Left colon (tissue), 2 donors: Measurements from ENCODE around the gene CASP9. TPM values are rescaled to one million over a fixed set of nuclear protein-coding genes. Genes with fewer than 3 reads are reported as not detected.

Experiments used
- total RNA-seq, 2 donors: library from RNA; stranded (reverse); fragmentation: NEBNext Ultra II Directional; extraction: Animal tissue kit (Norgen Biotek cat#: 25700); gene quantifications; one replicate each; pipeline ENCODE4 v1.2.1, GENCODE V29; 2021
- donor health status: DM: no; HTN: no; CAD: no.
- donor health status: DM: yes; HTN: yes; CAD: no.

The CASP9 gene
- total RNA-seq, 2 donors from 2014 or later, result 9.9 to 16.9 TPM

Other genes with a start within 250 kb of the CASP9 start
- 100 to 1,000 TPM; 164 to 178 TPM for gene EFHD2, start 114.3 kb downstream of the CASP9 start, total RNA-seq
- gene CTRC, start 85.8 kb downstream of the CASP9 start, total RNA-seq, result 1 to 10 TPM in 1 of 2 donors, not detected in 1; 1.9 TPM
- not detected for gene CELA2A, start 67.5 kb downstream of the CASP9 start, total RNA-seq
- not detected for gene CELA2B, start 48.1 kb downstream of the CASP9 start, total RNA-seq
- 10 to 100 TPM; 23.5 to 26.5 TPM for gene DNAJC16, start 2.6 kb upstream of the CASP9 start, total RNA-seq
- 10 to 100 TPM; 18.4 to 25.1 TPM for gene AGMAT, start 60.8 kb upstream of the CASP9 start, total RNA-seq
- gene DDI2, start 93.2 kb upstream of the CASP9 start, total RNA-seq, result 10 to 100 TPM; 27.4 to 37.6 TPM
- gene PLEKHM2, start 160.1 kb upstream of the CASP9 start, total RNA-seq, result 10 to 100 TPM; 31.5 to 37.0 TPM
- gene SLC25A34, start 212.0 kb upstream of the CASP9 start, total RNA-seq, result 10 to 100 TPM in 1 of 2 donors, 1 to 10 TPM in 1; 7.9 to 22.6 TPM
- gene TMEM82, start 218.3 kb upstream of the CASP9 start, total RNA-seq, result 10 to 100 TPM; 13.1 to 18.6 TPM
- gene FBLIM1, start 234.6 kb upstream of the CASP9 start, total RNA-seq, result 100 to 1,000 TPM; 275 to 294 TPM